Karpas-422 (cell line): ENCODE measurements around the gene FRMPD3. TPM values are rescaled to one million over a fixed set of nuclear protein-coding genes. Genes with fewer than 3 reads are reported as not detected.
A peak's percentile ranks its signal among the peaks of the same experiment; 100 is the strongest.
"Not testable (repeated sequence)": the region's sequence is repeated elsewhere in the genome, so short reads cannot be mapped to it uniquely, and the experiment has no call there.

ENCODE experiments used
- DNase-seq: peaks from one replicate; pipeline ENCODE4 v3.0.0-alpha.2; 2015
- H2AFZ ChIP-seq: fragments of 200-600 bp; sonication (generic); 2 replicates; pipeline ENCODE4 v1.6.1; 2014; ENCODE audit warnings: antibody characterized with exemption, low read length, mixed read lengths
- H3K27ac ChIP-seq: fragments of 200-600 bp; sonication (generic); 2 replicates; pipeline ENCODE4 v1.5.1; 2014; ENCODE audit warnings: mild to moderate bottlenecking, low read length, moderate library complexity
- H3K27me3 ChIP-seq: fragments of 200-600 bp; sonication (generic); 2 replicates; pipeline ENCODE4 v1.6.1; 2014; ENCODE audit warnings: low read length, mixed read lengths
- H3K36me3 ChIP-seq: fragments of 200-600 bp; sonication (generic); 2 replicates; pipeline ENCODE4 v1.6.1; 2014; ENCODE audit warnings: low read length, mixed read lengths; ENCODE audit not compliant: insufficient read depth
- H3K4me1 ChIP-seq: fragments of 200-600 bp; sonication (generic); 2 replicates; pipeline ENCODE4 v1.6.1; 2014; ENCODE audit warnings: mild to moderate bottlenecking, low read length, mixed read lengths
- H3K4me2 ChIP-seq: fragments of 200-600 bp; sonication (generic); 2 replicates; pipeline ENCODE4 v1.6.1; 2014; ENCODE audit warnings: low read length, low read depth, mild to moderate bottlenecking; ENCODE audit not compliant: poor library complexity, severe bottlenecking
- H3K4me3 ChIP-seq: fragments of 200-600 bp; sonication (generic); 2 replicates; pipeline ENCODE4 v1.5.1; 2014; ENCODE audit warnings: mild to moderate bottlenecking, antibody characterized with exemption, low read length, mixed read lengths
- H3K79me2 ChIP-seq: fragments of 200-600 bp; sonication (generic); 2 replicates; pipeline ENCODE4 v1.6.1; 2014; ENCODE audit warnings: mild to moderate bottlenecking, low read length, mixed read lengths
- H3K9ac ChIP-seq: fragments of 200-600 bp; sonication (generic); 2 replicates; pipeline ENCODE4 v1.6.0; 2014; ENCODE audit warnings: low read length
- H3K9me2 ChIP-seq: fragments of 200-600 bp; sonication (generic), shearing (Covaris generic); replicated peaks from 2 replicates; pipeline ENCODE4 v1.6.0; 2014; ENCODE audit warnings: mild to moderate bottlenecking, low read length, moderate library complexity; ENCODE audit not compliant: insufficient read depth
- H3K9me3 ChIP-seq: fragments of 300-700, 200-600 bp; sonication (generic); 2 replicates; pipeline ENCODE4 v1.6.1; 2014; ENCODE audit warnings: low read length, mixed read lengths
- H4K20me1 ChIP-seq: fragments of 200-600 bp; sonication (generic); 2 replicates; pipeline ENCODE4 v1.6.1; 2014; ENCODE audit warnings: mild to moderate bottlenecking, antibody characterized with exemption, low read length, low read depth; ENCODE audit not compliant: insufficient read depth
- total RNA-seq: library from RNA; depleted of rRNA; stranded (reverse); fragments of >200 nt; shearing (Covaris generic); gene quantifications from 2 replicates; pipeline ENCODE4 v1.2.3, GENCODE V29; 2014; ENCODE audit warnings: low replicate concordance

FRMPD3 gene
- total RNA-seq, 1 experiment from 2014 or later = 6.4 TPM

- DNase-seq = peak; percentile 85
- H2AFZ ChIP-seq = no peak overlapping the region
Observed at GRCh38 chrX:107465932-107466620, 16.6 kb downstream of the FRMPD3 start.

GRCh38 chrX:107467271-107467670, 17.8 kb downstream of the FRMPD3 start:
- H3K9me3 ChIP-seq = no peaks in the 10 kb centered on the region
- H3K79me2 ChIP-seq = no peaks in the 10 kb centered on the region
- no peaks in the 10 kb centered on the region for H3K36me3 ChIP-seq
- no peaks in the 10 kb centered on the region for H3K27me3 ChIP-seq
- no peak overlapping the region for H3K9ac ChIP-seq
- peak overlapping the region; percentile 89 for H3K27ac ChIP-seq
- H3K4me2 ChIP-seq = no peak overlapping the region
- peaks cover 84% of the 10 kb centered on the region for H3K4me1 ChIP-seq
- DNase-seq = no peak
- no peak overlapping the region for H3K4me3 ChIP-seq
- no peaks in the 10 kb centered on the region for H3K9me2 ChIP-seq
- no peaks in the 10 kb centered on the region for H4K20me1 ChIP-seq
- no peak overlapping the region for H2AFZ ChIP-seq

More at GRCh38 chrX:107465932-107466620, 16.6 kb downstream of the FRMPD3 start:
- no peaks in the 10 kb centered on the region for H4K20me1 ChIP-seq
- H3K27me3 ChIP-seq = no peaks in the 10 kb centered on the region
- no peaks in the 10 kb centered on the region for H3K9me3 ChIP-seq
- H3K9me2 ChIP-seq = no peaks in the 10 kb centered on the region
- peak overlapping the region; percentile 42 for H3K4me3 ChIP-seq
- no peaks in the 10 kb centered on the region for H3K36me3 ChIP-seq
- peaks cover 90% of the 10 kb centered on the region for H3K4me1 ChIP-seq
- H3K27ac ChIP-seq = peak overlapping the region; percentile 89
- H3K9ac ChIP-seq = peak overlapping the region; percentile 51
- no peaks in the 10 kb centered on the region for H3K79me2 ChIP-seq
- H3K4me2 ChIP-seq = peak overlapping the region; percentile 57

GRCh38 chrX:107470198-107470597, 20.7 kb downstream of the FRMPD3 start:
- H3K4me2 ChIP-seq = peak overlapping the region; percentile 34
- H2AFZ ChIP-seq = no peak overlapping the region
- no peaks in the 10 kb centered on the region for H3K9me2 ChIP-seq
- H3K4me3 ChIP-seq = 0 out of 2 replicates have a peak overlapping the region, but pooled peaks have one; percentile 16
- no peaks in the 10 kb centered on the region for H3K9me3 ChIP-seq
- peak overlapping the region; percentile 89 for H3K27ac ChIP-seq
- no peaks in the 10 kb centered on the region for H3K36me3 ChIP-seq
- DNase-seq = peak; percentile 80
- H3K79me2 ChIP-seq = no peaks in the 10 kb centered on the region
- peaks cover 60% of the 10 kb centered on the region for H3K4me1 ChIP-seq
- H4K20me1 ChIP-seq = no peaks in the 10 kb centered on the region
- H3K27me3 ChIP-seq = no peaks in the 10 kb centered on the region
- 0 out of 2 replicates have a peak overlapping the region, but pooled peaks have one; percentile 0 for H3K9ac ChIP-seq

DNA sequence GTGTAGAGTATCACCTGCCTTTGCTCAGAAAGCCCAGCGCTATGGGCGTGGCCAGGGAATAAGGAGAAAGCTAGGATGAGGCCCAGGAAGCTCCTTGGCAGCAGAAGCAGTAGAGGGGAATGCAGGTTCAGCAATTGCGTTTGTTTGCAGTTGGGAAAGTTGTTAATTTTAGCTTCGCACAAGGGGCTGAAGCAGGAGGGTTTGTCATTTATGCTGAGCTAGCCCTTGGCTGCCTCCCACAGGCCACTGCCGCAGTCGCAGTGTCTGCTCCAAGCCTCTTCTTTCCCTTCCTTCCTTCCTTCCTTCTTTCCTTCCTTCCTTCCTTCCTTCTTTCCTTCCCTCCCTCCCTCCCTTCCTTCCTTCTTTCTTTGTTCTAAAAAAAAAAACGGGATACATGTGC, 21.5 kb downstream of the FRMPD3 start:
- H3K9ac ChIP-seq = 0 out of 2 replicates have a peak overlapping the region, but pooled peaks have one; percentile 2
- H2AFZ ChIP-seq = no peak overlapping the region
- peak overlapping the region; percentile 89 for H3K27ac ChIP-seq
- H3K9me3 ChIP-seq = no peaks in the 10 kb centered on the region
- no peak overlapping the region for H3K4me3 ChIP-seq
- no peaks in the 10 kb centered on the region for H3K27me3 ChIP-seq
- H3K9me2 ChIP-seq = no peaks in the 10 kb centered on the region
- H3K4me1 ChIP-seq = peaks cover 52% of the 10 kb centered on the region
- H3K79me2 ChIP-seq = no peaks in the 10 kb centered on the region
- H4K20me1 ChIP-seq = no peaks in the 10 kb centered on the region
- H3K36me3 ChIP-seq = no peaks in the 10 kb centered on the region
- H3K4me2 ChIP-seq = peak overlapping the region; percentile 34
- DNase-seq = peak; percentile 53

- not testable (repeated sequence) for H3K27me3 ChIP-seq, DNase-seq, H3K36me3 ChIP-seq, H3K9ac ChIP-seq, H3K4me3 ChIP-seq, H3K27ac ChIP-seq, H4K20me1 ChIP-seq, H3K9me2 ChIP-seq, H3K9me3 ChIP-seq, H3K79me2 ChIP-seq, H3K4me2 ChIP-seq, H2AFZ ChIP-seq
- peaks cover 47% of the 10 kb centered on the region for H3K4me1 ChIP-seq
Observed at GRCh38 chrX:107471420-107471819, 22.0 kb downstream of the FRMPD3 start.

- no peaks in the 10 kb centered on the region for H3K9me2 ChIP-seq
- H3K9ac ChIP-seq = no peak overlapping the region
- no peaks in the 10 kb centered on the region for H3K9me3 ChIP-seq
- H2AFZ ChIP-seq = no peak overlapping the region
- no peak overlapping the region for H3K4me3 ChIP-seq
- H3K27ac ChIP-seq = no peak overlapping the region
- no peak for DNase-seq
- H3K27me3 ChIP-seq = no peaks in the 10 kb centered on the region
- H4K20me1 ChIP-seq = 0 out of 2 replicates have a peak, but pooled peaks cover 6% of the 10 kb centered on the region
- no peaks in the 10 kb centered on the region for H3K36me3 ChIP-seq
- no peaks in the 10 kb centered on the region for H3K79me2 ChIP-seq
- H3K4me1 ChIP-seq = peaks cover 15% of the 10 kb centered on the region; the same call in 1 of the 2 replicates
- H3K4me2 ChIP-seq = no peak overlapping the region
Observed at GRCh38 chrX:107477406-107477805, 28.0 kb downstream of the FRMPD3 start.

DNA sequence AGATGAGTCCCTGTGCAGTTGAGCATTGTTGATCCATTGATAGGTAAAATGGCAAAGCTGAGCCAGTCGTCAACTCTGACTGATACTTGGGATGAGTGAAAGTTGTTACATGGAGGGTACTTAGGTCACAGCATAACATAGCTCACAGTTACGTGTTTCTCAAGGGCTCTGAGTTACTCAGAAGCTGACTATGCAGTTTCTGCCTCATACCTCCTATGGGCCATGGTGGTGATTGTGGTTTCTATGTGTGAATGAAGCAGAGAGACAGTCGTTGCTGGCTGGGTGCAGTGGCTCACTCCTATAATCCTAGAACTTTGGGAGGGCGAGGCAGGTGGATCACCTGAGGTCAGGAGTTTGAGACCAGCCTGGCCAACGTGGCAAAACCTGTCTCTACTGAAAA, 30.8 kb downstream of the FRMPD3 start:
- peaks cover 6% of the 10 kb centered on the region; the same call in 1 of the 2 replicates for H4K20me1 ChIP-seq
- H2AFZ ChIP-seq = no peak overlapping the region
- H3K27ac ChIP-seq = no peak overlapping the region
- no peak overlapping the region for H3K4me3 ChIP-seq
- peaks cover 31% of the 10 kb centered on the region for H3K4me1 ChIP-seq
- H3K79me2 ChIP-seq = no peaks in the 10 kb centered on the region
- H3K9me3 ChIP-seq = no peaks in the 10 kb centered on the region
- H3K36me3 ChIP-seq = no peaks in the 10 kb centered on the region
- H3K27me3 ChIP-seq = no peaks in the 10 kb centered on the region
- H3K9ac ChIP-seq = no peak overlapping the region
- no peak for DNase-seq
- no peak overlapping the region for H3K4me2 ChIP-seq
- no peaks in the 10 kb centered on the region for H3K9me2 ChIP-seq

- no peak overlapping the region for H3K27ac ChIP-seq
- DNase-seq = no peak
- no peaks in the 10 kb centered on the region for H3K79me2 ChIP-seq
- H4K20me1 ChIP-seq = peaks cover 6% of the 10 kb centered on the region; the same call in 1 of the 2 replicates
- no peak overlapping the region for H3K9ac ChIP-seq
- peaks cover 33% of the 10 kb centered on the region for H3K4me1 ChIP-seq
- no peaks in the 10 kb centered on the region for H3K27me3 ChIP-seq
- no peaks in the 10 kb centered on the region for H3K36me3 ChIP-seq
- no peak overlapping the region for H2AFZ ChIP-seq
- no peak overlapping the region for H3K4me3 ChIP-seq
- H3K9me2 ChIP-seq = no peaks in the 10 kb centered on the region
- H3K4me2 ChIP-seq = no peak overlapping the region
- no peaks in the 10 kb centered on the region for H3K9me3 ChIP-seq
Observed at GRCh38 chrX:107482046-107482445, 32.6 kb downstream of the FRMPD3 start.
